HG02840 (cell line): Measurements from ENCODE around the gene SLC43A2.
A peak's percentile ranks its signal among the peaks of the same experiment; 100 is the strongest.

ENCODE experiments used
- ATAC-seq: cut with Tn5 transposase; IDR thresholded peaks from one replicate; pipeline ENCODE4 v1.9.1; 2021; ENCODE audit warnings: mild to moderate bottlenecking, moderate library complexity, moderate number of reproducible peaks; ENCODE audit not compliant: unreplicated experiment, low FRiP score

The SLC43A2 gene

GRCh38 chr17:1644493-1645206 is 16.0 kb upstream of the SLC43A2 start:
- no peak for ATAC-seq

- ATAC-seq = no peak
Observed at GRCh38 chr17:1643999-1644492, 15.4 kb upstream of the SLC43A2 start.

GRCh38 chr17:1643293-1643998 is 14.8 kb upstream of the SLC43A2 start:
- ATAC-seq = no peak

GRCh38 chr17:1641065-1641403 is 12.4 kb upstream of the SLC43A2 start:
- no peak for ATAC-seq

- ATAC-seq = no peak
Observed at GRCh38 chr17:1640329-1641064, 11.9 kb upstream of the SLC43A2 start.

GRCh38 chr17:1639549-1640180 is 11.0 kb upstream of the SLC43A2 start:
- ATAC-seq = no peak

GRCh38 chr17:1638624-1639300 is 10.1 kb upstream of the SLC43A2 start:
- ATAC-seq = no peak

GRCh38 chr17:1638171-1638590 is 9.5 kb upstream of the SLC43A2 start:
- no peak for ATAC-seq

GRCh38 chr17:1636732-1637285 is 8.2 kb upstream of the SLC43A2 start:
- ATAC-seq = no peak

- ATAC-seq = no peak
Observed at GRCh38 chr17:1635675-1636465, 7.2 kb upstream of the SLC43A2 start.

GRCh38 chr17:1634841-1635650 is 6.4 kb upstream of the SLC43A2 start:
- no peak for ATAC-seq

GRCh38 chr17:1630662-1631061 is 2.0 kb upstream of the SLC43A2 start:
- no peak for ATAC-seq

- no peak for ATAC-seq
Observed at GRCh38 chr17:1629504-1630310, 1.1 kb upstream of the SLC43A2 start.

GRCh38 chr17:1628856-1629503 is 346 bp upstream of the SLC43A2 start:
- peak; percentile 49 for ATAC-seq

- no peak for ATAC-seq
Observed at GRCh38 chr17:1627182-1627981, 1.3 kb downstream of the SLC43A2 start.

GRCh38 chr17:1626333-1626732 is 2.3 kb downstream of the SLC43A2 start:
- ATAC-seq = no peak
